Measurements from ENCODE around the gene RAB11FIP3. TPM values are rescaled to one million over a fixed set of nuclear protein-coding genes. Genes with fewer than 3 reads are reported as not detected.

The RAB11FIP3 gene
- polyA plus RNA-seq, 1 of the 3 experiments (the other 2 are of a cell fraction): 24.8 TPM

DNA sequence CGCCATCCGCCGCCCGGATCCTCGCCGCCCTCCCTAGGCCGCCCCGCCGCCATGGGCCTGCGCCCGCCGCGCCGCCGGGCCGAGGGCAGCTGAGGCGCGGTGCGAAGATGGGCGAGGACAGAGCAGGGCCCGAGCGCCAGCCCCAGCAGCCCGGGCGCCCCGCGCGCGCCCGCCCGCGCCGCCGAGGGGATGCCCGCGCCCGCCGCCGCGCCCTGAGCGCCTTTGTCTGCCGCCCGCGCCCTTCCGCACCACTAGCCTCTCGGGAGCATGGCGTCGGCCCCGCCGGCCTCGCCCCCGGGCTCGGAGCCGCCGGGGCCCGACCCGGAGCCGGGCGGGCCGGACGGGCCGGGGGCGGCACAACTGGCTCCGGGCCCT lies 278 bp downstream of the RAB11FIP3 start (continued):
- TF ChIP-seq RFX5 (IDR thresholded peaks at IDR 0.05; ENCODE audit: low read length) (no peak), TEAD4 (IDR thresholded peaks at IDR 0.05; ENCODE audit: borderline replicate concordance, insufficient read depth) (no peak), FOSL2 (IDR thresholded peaks at IDR 0.05; ENCODE audit: borderline replicate concordance, low read depth) (no peak), FOXM1 (IDR thresholded peaks at IDR 0.05; ENCODE audit: low read depth) (no peak)

DNA sequence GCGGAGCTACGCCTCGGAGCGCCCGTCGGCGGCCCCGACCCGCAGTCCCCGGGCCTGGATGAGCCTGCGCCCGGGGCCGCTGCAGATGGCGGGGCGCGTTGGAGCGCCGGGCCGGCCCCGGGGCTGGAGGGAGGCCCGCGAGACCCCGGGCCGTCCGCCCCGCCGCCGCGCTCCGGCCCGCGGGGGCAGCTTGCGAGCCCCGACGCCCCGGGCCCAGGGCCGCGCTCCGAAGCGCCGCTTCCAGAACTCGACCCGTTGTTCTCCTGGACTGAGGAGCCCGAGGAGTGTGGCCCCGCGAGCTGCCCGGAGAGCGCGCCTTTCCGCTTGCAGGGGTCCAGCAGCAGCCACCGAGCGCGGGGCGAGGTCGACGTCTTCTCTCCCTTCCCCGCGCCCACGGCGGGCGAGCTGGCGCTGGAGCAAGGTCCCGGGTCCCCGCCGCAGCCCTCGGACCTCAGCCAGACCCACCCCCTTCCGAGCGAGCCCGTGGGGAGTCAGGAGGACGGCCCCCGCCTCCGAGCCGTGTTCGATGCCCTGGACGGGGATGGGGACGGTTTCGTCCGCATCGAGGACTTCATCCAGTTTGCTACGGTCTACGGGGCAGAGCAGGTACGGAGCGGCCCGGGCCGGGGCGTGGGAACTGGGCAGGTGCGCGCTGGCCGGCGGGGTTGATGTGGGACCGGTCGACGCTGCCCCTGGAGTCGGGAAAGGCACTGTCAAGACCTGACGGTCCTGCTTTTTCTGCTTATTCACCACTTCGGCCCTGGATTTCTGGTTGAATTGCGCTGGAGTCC lies 861 bp downstream of the RAB11FIP3 start:
- peak; percentile 70 for DNase-seq
- H3K79me2 ChIP-seq (ENCODE audit: insufficient read depth): peaks cover 51% of the 10 kb centered on the region
- peak overlapping the region in 1 of 2 experiments; percentile 78; a peak in 1 of 4 replicates for H3K27ac ChIP-seq (ENCODE audit: low read depth in 2 of 2, low read length in 1 of 2)

DNA sequence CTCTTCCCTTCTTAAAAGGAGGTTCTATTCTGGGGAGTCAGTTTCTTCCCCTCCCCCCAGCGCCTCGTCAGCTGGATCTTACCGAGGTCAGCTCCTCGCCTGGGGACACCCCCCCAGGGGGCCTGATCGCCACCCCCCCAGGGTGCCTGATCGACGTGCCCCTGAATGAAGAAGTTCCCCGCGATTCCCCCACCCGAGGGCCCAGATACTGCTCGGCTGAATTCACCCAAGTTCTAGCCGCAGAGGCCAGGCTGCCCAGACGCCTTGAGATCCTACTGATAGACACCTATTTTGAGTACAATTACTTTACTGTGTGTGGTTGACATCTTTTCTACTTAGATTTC lies 1.4 kb downstream of the RAB11FIP3 start:
- Histone ChIP-seq H3F3A (replicated peaks; ENCODE audit: insufficient read depth) (peaks cover 20% of the 10 kb centered on the region), H2AFZ (ENCODE audit: low read depth) (no peak overlapping the region), H3K9me3 (no peaks in the 10 kb centered on the region), H3K9ac (peak overlapping the region; percentile 68), H3K36me3 (replicated peaks in 1 of 2; ENCODE audit: control insufficient read depth in 1 of 2, insufficient read depth in 2 of 2, low read length in 1 of 2) (peaks cover 0 to 6% of the 10 kb centered on the region in 2 experiments), H3K9me2 (no peaks in the 10 kb centered on the region), H3K27me3 (ENCODE audit: insufficient read depth) (no peaks in the 10 kb centered on the region), H4K20me1 (ENCODE audit: insufficient read depth) (peaks cover 46% of the 10 kb centered on the region), H3K4me3 (ENCODE audit: low read depth in 2 of 2, low read length in 1 of 2) (peak overlapping the region; percentile 70 to 81), H3K4me2 (peak overlapping the region; percentile 86), H3K79me2 (ENCODE audit: insufficient read depth) (peaks cover 57% of the 10 kb centered on the region), H3K4me1 (ENCODE audit: control insufficient read depth in 1 of 2, insufficient read depth in 2 of 2, low read depth in 1 of 2, low read length in 1 of 2) (peaks cover 18 to 20% of the 10 kb centered on the region in 2 experiments), H3K27ac (ENCODE audit: low read depth in 2 of 2, low read length in 1 of 2) (no peak overlapping the region)
- no peak for DNase-seq
- ChIA-PET POLR2A (no interaction called here), CTCF (interaction anchor here (0.6 to 3.1 kb wide), 5 partner anchors 26 to 140 kb away, joined by 3 to 7 read pairs (median 3); partner anchors contain the start of genes DECR2 and NHLRC4)
- 14% methylated on average over 12 of the region's 13 CpGs for WGBS (ENCODE audit: low lambda C conversion rate)
- TF ChIP-seq, protein P1, sequence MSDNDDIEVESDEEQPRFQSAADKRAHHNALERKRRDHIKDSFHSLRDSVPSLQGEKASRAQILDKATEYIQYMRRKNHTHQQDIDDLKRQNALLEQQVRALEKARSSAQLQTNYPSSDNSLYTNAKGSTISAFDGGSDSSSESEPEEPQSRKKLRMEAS (IDR thresholded peaks at IDR 0.05; ENCODE audit: low read depth): no peak
- TF ChIP-seq GATA2 (CRISPR knock-in tag; IDR thresholded peaks at IDR 0.05): 0 out of 2 replicates have a peak, but pooled peaks have one; percentile 19

More for the DNA sequence above, 861 bp downstream of the RAB11FIP3 start:
- no peaks in the 10 kb centered on the region for H3K9me3 ChIP-seq
- peaks cover 20% of the 10 kb centered on the region for H3F3A ChIP-seq (replicated peaks; ENCODE audit: insufficient read depth)
- H4K20me1 ChIP-seq (ENCODE audit: insufficient read depth): peaks cover 46% of the 10 kb centered on the region
- H3K4me1 ChIP-seq (ENCODE audit: control insufficient read depth in 1 of 2, insufficient read depth in 2 of 2, low read depth in 1 of 2, low read length in 1 of 2): peaks cover 18 to 20% of the 10 kb centered on the region in 2 experiments
- H2AFZ ChIP-seq (ENCODE audit: low read depth): no peak overlapping the region
- ChIA-PET CTCF (interaction anchor here (0.6 to 3.1 kb wide), 6 partner anchors 14 to 141 kb away, joined by 3 to 7 read pairs (median 3); partner anchors contain the start of genes DECR2 and NHLRC4), POLR2A (interaction anchor here (0.5 to 0.9 kb wide), 2 partner anchors 101 to 155 kb away, joined by 4 read pairs; no protein-coding TSS in a partner anchor)
- no peaks in the 10 kb centered on the region for H3K9me2 ChIP-seq
- no peaks in the 10 kb centered on the region for H3K27me3 ChIP-seq (ENCODE audit: insufficient read depth)
- 0% methylated on average over 4 of the region's 97 CpGs for WGBS (ENCODE audit: low lambda C conversion rate)
- peaks cover 0 to 6% of the 10 kb centered on the region in 2 experiments for H3K36me3 ChIP-seq (replicated peaks in 1 of 2; ENCODE audit: control insufficient read depth in 1 of 2, insufficient read depth in 2 of 2, low read length in 1 of 2)
- H3K9ac ChIP-seq: peak overlapping the region; percentile 68
- TF ChIP-seq MXI1 (IDR thresholded peaks at IDR 0.05; ENCODE audit: low read depth, low read length) (peak; percentile 18; the same call in 1 of the 2 replicates), JUND (IDR thresholded peaks at IDR 0.05) (no peak), ELF1 (IDR thresholded peaks at IDR 0.05) (no peak), YY1 (IDR thresholded peaks at IDR 0.05; ENCODE audit: low read depth) (no peak)
- H3K4me3 ChIP-seq (ENCODE audit: low read depth in 2 of 2, low read length in 1 of 2): peak overlapping the region; percentile 70 to 81
- H3K4me2 ChIP-seq: peak overlapping the region; percentile 86
